Smooth muscle cell (in vitro differentiated cells): ENCODE measurements around the gene ATG10. TPM values are rescaled to one million over a fixed set of nuclear protein-coding genes. Genes with fewer than 3 reads are reported as not detected.
"Not testable (repeated sequence)": the region's sequence is repeated elsewhere in the genome, so short reads cannot be mapped to it uniquely, and the experiment has no call there.

Experiments used
- DNase-seq: peaks from one replicate; lab custom pipeline; 2025; ENCODE audit not compliant: unreplicated experiment; lab: John Stamatoyannopoulos, UW
- H2AFZ ChIP-seq: fragments of 200-600 bp; sonication (generic); 2 replicates; pipeline ENCODE4 v1.6.0; 2016; ENCODE audit warnings: antibody characterized with exemption, low read depth, mild to moderate bottlenecking
- H3F3A ChIP-seq: fragments of 200-600 bp; sonication (generic); 2 replicates; pipeline ENCODE4 v1.6.0; 2017; ENCODE audit warnings: antibody characterized with exemption, low read depth
- H3K27ac ChIP-seq: fragments of 200-600 bp; sonication (generic); 2 replicates; pipeline ENCODE4 v1.5.1; 2016; ENCODE audit warnings: low read depth, mild to moderate bottlenecking
- H3K27me3 ChIP-seq: fragments of 200-600 bp; sonication (generic); 2 replicates; pipeline ENCODE4 v1.6.1; 2016; ENCODE audit warnings: low read depth, mild to moderate bottlenecking
- H3K36me3 ChIP-seq: fragments of 200-600 bp; sonication (generic); 2 replicates; pipeline ENCODE4 v1.5.1; 2016; ENCODE audit warnings: low read depth
- H3K4me1 ChIP-seq: fragments of 200-600 bp; sonication (generic); 2 replicates; pipeline ENCODE4 v1.5.1; 2016; ENCODE audit warnings: low read depth
- H3K4me2 ChIP-seq: fragments of 200-600 bp; sonication (generic); 2 replicates; pipeline ENCODE4 v1.6.0; 2016; ENCODE audit warnings: mild to moderate bottlenecking
- H3K4me3 ChIP-seq: fragments of 200-600 bp; sonication (generic); 2 replicates; pipeline ENCODE4 v1.5.1; 2016; ENCODE audit warnings: mild to moderate bottlenecking
- H3K79me2 ChIP-seq: fragments of 200-600 bp; sonication (generic); 2 replicates; pipeline ENCODE4 v1.6.0; 2016; ENCODE audit warnings: low read depth, mild to moderate bottlenecking
- H3K9ac ChIP-seq: fragments of 200-600 bp; sonication (generic); 2 replicates; pipeline ENCODE4 v1.6.0; 2016; ENCODE audit warnings: low read depth
- H3K9me3 ChIP-seq: fragments of 200-600 bp; sonication (generic); replicated peaks from 2 replicates; pipeline ENCODE4 v1.5.1; 2016; ENCODE audit warnings: low read depth
- H4K20me1 ChIP-seq: fragments of 200-600 bp; sonication (generic); 2 replicates; pipeline ENCODE4 v1.6.0; 2016; ENCODE audit warnings: low read depth
- CTCF ChIP-seq: fragments of 200-600 bp; sonication (generic); IDR thresholded peaks from 2 replicates; pipeline ENCODE4 v1.5.1; 2017; ENCODE audit warnings: borderline replicate concordance, mild to moderate bottlenecking, antibody characterized with exemption; ENCODE audit not compliant: insufficient read depth, poor library complexity, severe bottlenecking
- WGBS: methylation state at CpG from one replicate; pipeline ENCODE4 v1.1.7; 2016; ENCODE audit warnings: low lambda C conversion rate; 5-methylcytosine and 5-hydroxymethylcytosine counted together
- polyA plus RNA-seq: library from polyadenylated mRNA; unstranded; fragments of >200 nt; fragmentation: Nextera tagmentation; extraction: Ambion mirVana; gene quantifications from 2 replicates; pipeline ENCODE4 v1.2.1, GENCODE V29; 2016
- total RNA-seq: library from RNA; depleted of rRNA; stranded (reverse); fragments of >200 nt; gene quantifications from 2 replicates; pipeline ENCODE4 v1.2.3, GENCODE V29; 2014

The ATG10 gene
- total and polyA plus RNA-seq, 2 experiments from 2014 or later, result 7.2 to 12.5 TPM

GRCh38 chr5:82137205-82137604 lies 165.4 kb downstream of the ATG10 start:
- H3K79me2 ChIP-seq, result no peaks in the 10 kb centered on the region

GRCh38 chr5:82139837-82140236 lies 168.0 kb downstream of the ATG10 start:
- H4K20me1 ChIP-seq, H3K27ac ChIP-seq, DNase-seq, H3K27me3 ChIP-seq, H3K4me1 ChIP-seq, H3K9ac ChIP-seq, H3K4me2 ChIP-seq, H2AFZ ChIP-seq, H3K79me2 ChIP-seq, H3K4me3 ChIP-seq, H3K9me3 ChIP-seq, H3K36me3 ChIP-seq, H3F3A ChIP-seq: not testable (repeated sequence)
- no CpG with 5 or more reads among the region's 33 CpGs for WGBS

More at GRCh38 chr5:82137205-82137604, 165.4 kb downstream of the ATG10 start:
- Histone ChIP-seq H3K9ac (no peak overlapping the region), H2AFZ (no peak overlapping the region), H3K9me3 (no peaks in the 10 kb centered on the region), H3K4me3 (no peak overlapping the region), H3K4me2 (no peak overlapping the region), H4K20me1 (no peaks in the 10 kb centered on the region), H3K27me3 (no peaks in the 10 kb centered on the region), H3K4me1 (no peaks in the 10 kb centered on the region), H3F3A (no peaks in the 10 kb centered on the region), H3K36me3 (no peaks in the 10 kb centered on the region), H3K27ac (no peak overlapping the region)
- no peak for TF ChIP-seq CTCF
- 90% methylated on average over 5 of the region's 5 CpGs for WGBS
- DNase-seq, result no peak

GRCh38 chr5:82142217-82142841 lies 170.5 kb downstream of the ATG10 start:
- Histone ChIP-seq H3K9ac (no peak overlapping the region), H3K27ac (no peak overlapping the region), H4K20me1 (no peaks in the 10 kb centered on the region), H3K4me1 (no peaks in the 10 kb centered on the region), H3K4me2 (no peak overlapping the region), H3K36me3 (no peaks in the 10 kb centered on the region), H2AFZ (no peak overlapping the region), H3K9me3 (no peaks in the 10 kb centered on the region), H3K27me3 (no peaks in the 10 kb centered on the region), H3F3A (no peaks in the 10 kb centered on the region), H3K4me3 (no peak overlapping the region), H3K79me2 (no peaks in the 10 kb centered on the region)
- TF ChIP-seq CTCF, result no peak
- no peak for DNase-seq
- WGBS, result 96% methylated on average over 5 of the region's 5 CpGs

GRCh38 chr5:82142928-82143577 lies 171.2 kb downstream of the ATG10 start:
- H3K27me3 ChIP-seq, result no peaks in the 10 kb centered on the region
- no peaks in the 10 kb centered on the region for H3K4me1 ChIP-seq
- WGBS, result 80% methylated on average over 6 of the region's 6 CpGs

More at GRCh38 chr5:82142928-82143577, 171.2 kb downstream of the ATG10 start:
- no peaks in the 10 kb centered on the region for H3K36me3 ChIP-seq
- DNase-seq, result no peak
- TF ChIP-seq CTCF, result no peak
- H3K27ac ChIP-seq, result no peak overlapping the region
- H3K4me3 ChIP-seq, result no peak overlapping the region
- no peaks in the 10 kb centered on the region for H3K79me2 ChIP-seq
- no peak overlapping the region for H2AFZ ChIP-seq
- no peaks in the 10 kb centered on the region for H4K20me1 ChIP-seq
- H3K9ac ChIP-seq, result no peak overlapping the region
- H3K9me3 ChIP-seq, result no peaks in the 10 kb centered on the region
- no peak overlapping the region for H3K4me2 ChIP-seq
- H3F3A ChIP-seq, result no peaks in the 10 kb centered on the region
